Hepatocyte (in vitro differentiated cells): Measurements from ENCODE around the gene HIBADH. TPM values are rescaled to one million over a fixed set of nuclear protein-coding genes. Genes with fewer than 3 reads are reported as not detected.
A peak's percentile ranks its signal among the peaks of the same experiment; 100 is the strongest.

Source experiments
- DNase-seq: peaks from one replicate; pipeline ENCODE4 v3.0.0-alpha.2; 2016; ENCODE audit warnings: low spot score
- H2AFZ ChIP-seq: fragments of 200-600 bp; sonication (generic); 2 replicates; pipeline ENCODE4 v1.6.0; 2016; ENCODE audit warnings: antibody characterized with exemption, mild to moderate bottlenecking
- H3K27ac ChIP-seq: fragments of 200-600 bp; sonication (generic); 2 replicates; pipeline ENCODE4 v1.5.1; 2016; ENCODE audit warnings: mild to moderate bottlenecking
- H3K27me3 ChIP-seq: fragments of 200-600 bp; sonication (generic); 2 replicates; pipeline ENCODE4 v1.6.1; 2016
- H3K36me3 ChIP-seq: fragments of 200-600 bp; sonication (generic); replicated peaks from 2 replicates; pipeline ENCODE4 v1.5.1; 2016; ENCODE audit warnings: low read depth; ENCODE audit not compliant: insufficient read depth
- H3K4me1 ChIP-seq: fragments of 200-600 bp; sonication (generic); 2 replicates; pipeline ENCODE4 v1.5.1; 2016; ENCODE audit warnings: mild to moderate bottlenecking, moderate library complexity; ENCODE audit not compliant: insufficient read depth
- H3K4me2 ChIP-seq: fragments of 200-600 bp; sonication (generic); 2 replicates; pipeline ENCODE4 v1.6.0; 2016
- H3K4me3 ChIP-seq: fragments of 200-600 bp; sonication (generic); 2 replicates; pipeline ENCODE4 v1.5.1; 2016; ENCODE audit warnings: mild to moderate bottlenecking
- H3K79me2 ChIP-seq: fragments of 200-600 bp; sonication (generic); 2 replicates; pipeline ENCODE4 v1.6.0; 2017; ENCODE audit warnings: mild to moderate bottlenecking
- H3K9me2 ChIP-seq: fragments of 200-600 bp; sonication (generic); replicated peaks from 2 replicates; pipeline ENCODE4 v1.6.0; 2017; ENCODE audit warnings: mild to moderate bottlenecking; ENCODE audit not compliant: insufficient read depth
- H3K9me3 ChIP-seq: fragments of 200-600 bp; sonication (generic); 2 replicates; pipeline ENCODE4 v1.5.1; 2016; ENCODE audit warnings: low read depth, mild to moderate bottlenecking
- H4K20me1 ChIP-seq: fragments of 200-600 bp; sonication (generic); 2 replicates; pipeline ENCODE4 v1.6.0; 2016; ENCODE audit warnings: mild to moderate bottlenecking; ENCODE audit not compliant: insufficient read depth, poor library complexity, severe bottlenecking
- EZH2 ChIP-seq: fragments of 200-600 bp; sonication (generic); IDR thresholded peaks from 2 replicates; pipeline ENCODE4 v1.6.1; 2016; ENCODE audit warnings: antibody characterized with exemption, mild to moderate bottlenecking, borderline replicate concordance
- EZH2phosphoT487 ChIP-seq: fragments of 200-600 bp; sonication (generic); IDR thresholded peaks from one replicate; pipeline ENCODE4 v1.6.1; 2018; ENCODE audit warnings: antibody characterized with exemption, mild to moderate bottlenecking, low read depth, moderate library complexity; ENCODE audit not compliant: unreplicated experiment, severe bottlenecking
- WGBS: methylation state at CpG from one replicate; pipeline ENCODE4 v1.1.6; 2016; ENCODE audit warnings: low lambda C conversion rate; ENCODE audit errors: missing lambda C conversion rate; 5-methylcytosine and 5-hydroxymethylcytosine counted together
- polyA plus RNA-seq: library from polyadenylated mRNA; unstranded; fragments of >200 nt; fragmentation: Nextera tagmentation; extraction: Ambion mirVana; gene quantifications from 2 replicates; pipeline ENCODE4 v1.2.1, GENCODE V29; 2016
- total RNA-seq: library from RNA; depleted of rRNA; stranded (reverse); fragments of >200 nt; gene quantifications from 2 replicates; pipeline ENCODE4 v1.2.3, GENCODE V29; 2014
- TF ChIP-seq, protein P1 (sequence below): fragments of 200-600 bp; sonication (generic); IDR thresholded peaks from 2 replicates; pipeline ENCODE4 v1.5.1; 2016; ENCODE audit warnings: antibody characterized with exemption, mild to moderate bottlenecking; ENCODE audit not compliant: poor library complexity

Gene HIBADH
- total and polyA plus RNA-seq, 2 experiments from 2014 or later = 56.1 to 65.5 TPM

GRCh38 chr7:27607210-27607606, 55.5 kb downstream of the HIBADH start:
- WGBS = 76% methylated on average over 11 of the region's 11 CpGs
- H3K79me2 ChIP-seq = peaks cover 15% of the 10 kb centered on the region
- peaks cover 33% of the 10 kb centered on the region for H3K4me1 ChIP-seq
- no peaks in the 10 kb centered on the region for H3K27me3 ChIP-seq
- peak overlapping the region; percentile 65 for H3K4me2 ChIP-seq
- peak overlapping the region; percentile 24 for H3K27ac ChIP-seq
- no peaks in the 10 kb centered on the region for H3K9me2 ChIP-seq
- TF ChIP-seq EZH2phosphoT487 = no peak
- TF ChIP-seq, protein P1, sequence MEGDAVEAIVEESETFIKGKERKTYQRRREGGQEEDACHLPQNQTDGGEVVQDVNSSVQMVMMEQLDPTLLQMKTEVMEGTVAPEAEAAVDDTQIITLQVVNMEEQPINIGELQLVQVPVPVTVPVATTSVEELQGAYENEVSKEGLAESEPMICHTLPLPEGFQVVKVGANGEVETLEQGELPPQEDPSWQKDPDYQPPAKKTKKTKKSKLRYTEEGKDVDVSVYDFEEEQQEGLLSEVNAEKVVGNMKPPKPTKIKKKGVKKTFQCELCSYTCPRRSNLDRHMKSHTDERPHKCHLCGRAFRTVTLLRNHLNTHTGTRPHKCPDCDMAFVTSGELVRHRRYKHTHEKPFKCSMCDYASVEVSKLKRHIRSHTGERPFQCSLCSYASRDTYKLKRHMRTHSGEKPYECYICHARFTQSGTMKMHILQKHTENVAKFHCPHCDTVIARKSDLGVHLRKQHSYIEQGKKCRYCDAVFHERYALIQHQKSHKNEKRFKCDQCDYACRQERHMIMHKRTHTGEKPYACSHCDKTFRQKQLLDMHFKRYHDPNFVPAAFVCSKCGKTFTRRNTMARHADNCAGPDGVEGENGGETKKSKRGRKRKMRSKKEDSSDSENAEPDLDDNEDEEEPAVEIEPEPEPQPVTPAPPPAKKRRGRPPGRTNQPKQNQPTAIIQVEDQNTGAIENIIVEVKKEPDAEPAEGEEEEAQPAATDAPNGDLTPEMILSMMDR = no peak
- no peak for TF ChIP-seq EZH2
- H3K9me3 ChIP-seq = no peaks in the 10 kb centered on the region
- H4K20me1 ChIP-seq = no peaks in the 10 kb centered on the region
- DNase-seq = no peak
- H3K36me3 ChIP-seq = no peaks in the 10 kb centered on the region
- H3K4me3 ChIP-seq = no peak overlapping the region
- H2AFZ ChIP-seq = no peak overlapping the region

DNA sequence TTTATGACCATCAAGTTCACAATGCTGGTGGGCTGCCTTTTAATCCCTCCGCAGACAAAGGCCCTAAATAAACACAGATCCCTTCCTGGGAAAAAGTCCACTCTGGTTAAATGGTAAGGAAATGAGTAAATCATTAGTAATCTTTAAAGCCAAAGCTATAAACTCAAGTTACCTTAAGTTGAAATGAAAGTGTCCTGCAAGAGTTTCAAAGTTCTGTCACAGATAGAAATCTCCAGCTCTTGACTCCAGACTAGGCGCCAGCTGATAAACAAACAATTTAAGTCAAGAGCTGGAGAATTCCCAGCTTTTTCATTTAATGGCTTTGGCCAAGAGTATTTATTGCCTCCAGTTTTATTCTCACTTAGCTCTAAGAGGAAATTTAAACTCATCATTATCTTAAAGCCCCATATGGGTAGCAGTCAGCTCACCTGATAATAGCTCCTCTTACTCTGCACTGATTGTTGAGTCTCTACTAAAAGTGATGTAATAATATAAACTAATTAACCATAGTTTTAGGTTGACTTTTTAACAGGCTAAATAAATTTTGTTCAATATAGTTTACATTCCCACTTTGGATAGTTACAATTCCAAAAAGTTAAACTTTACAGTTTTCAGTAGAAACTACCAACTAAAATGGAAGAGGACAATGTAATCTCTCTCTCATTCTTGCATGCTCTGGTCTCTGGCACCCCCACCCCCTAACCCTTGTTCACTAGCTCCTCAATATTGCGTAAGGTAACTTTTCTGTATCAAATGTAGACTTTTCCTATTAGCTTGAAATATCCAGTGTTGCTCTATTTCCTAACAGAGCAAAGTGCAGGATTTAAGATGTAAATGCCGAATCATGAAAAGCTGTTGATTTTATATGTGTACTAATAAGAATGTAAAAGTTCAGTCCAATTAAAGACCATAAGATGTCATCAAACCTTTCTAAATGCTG, 56.1 kb downstream of the HIBADH start:
- Histone ChIP-seq H4K20me1 (no peaks in the 10 kb centered on the region), H3K79me2 (peaks cover 15% of the 10 kb centered on the region), H3K36me3 (no peaks in the 10 kb centered on the region), H2AFZ (no peak overlapping the region), H3K4me1 (peaks cover 33% of the 10 kb centered on the region), H3K27me3 (no peaks in the 10 kb centered on the region), H3K4me3 (no peak overlapping the region), H3K27ac (peak overlapping the region; percentile 36), H3K4me2 (peak overlapping the region; percentile 65), H3K9me2 (no peaks in the 10 kb centered on the region), H3K9me3 (no peaks in the 10 kb centered on the region)
- TF ChIP-seq, protein P1 = no peak
- TF ChIP-seq EZH2phosphoT487 (no peak), EZH2 (no peak)
- WGBS = 35% methylated on average over 4 of the region's 4 CpGs
- DNase-seq = peak; percentile 70

DNA sequence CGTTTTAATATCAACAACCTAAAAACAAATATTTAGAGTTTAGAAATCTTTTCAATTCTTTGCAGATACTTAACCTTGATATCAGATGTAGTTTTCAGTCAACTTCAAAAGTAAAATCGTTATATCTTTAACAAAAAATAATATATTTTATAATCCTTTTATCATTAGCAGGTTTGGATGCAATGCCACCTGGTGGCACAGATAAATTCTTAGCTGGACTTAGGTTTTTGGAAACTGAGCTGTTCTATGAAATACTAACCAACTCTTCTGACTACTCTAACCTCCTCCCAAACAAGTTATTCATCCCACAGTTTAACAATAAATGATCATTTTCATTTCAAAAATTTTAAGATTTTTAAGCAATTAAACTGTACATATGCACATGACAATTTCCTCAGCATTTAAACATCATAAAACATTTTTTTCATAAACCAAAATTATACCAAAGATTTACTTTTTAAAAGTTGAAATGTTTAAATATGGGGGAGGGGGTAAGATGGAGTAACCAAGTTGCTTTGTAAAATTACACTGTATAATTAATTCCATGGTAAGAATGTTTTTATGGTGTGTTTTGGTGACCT, 56.9 kb downstream of the HIBADH start:
- Histone ChIP-seq H3K9me3 (no peaks in the 10 kb centered on the region), H4K20me1 (no peaks in the 10 kb centered on the region), H3K36me3 (no peaks in the 10 kb centered on the region), H3K4me2 (peak overlapping the region; percentile 65), H3K27me3 (no peaks in the 10 kb centered on the region), H2AFZ (no peak overlapping the region), H3K4me3 (no peak overlapping the region), H3K79me2 (peaks cover 15% of the 10 kb centered on the region), H3K27ac (peak overlapping the region; percentile 36), H3K4me1 (peaks cover 33% of the 10 kb centered on the region), H3K9me2 (no peaks in the 10 kb centered on the region)
- TF ChIP-seq, protein P1 = peak; percentile 71
- no peak for TF ChIP-seq EZH2
- WGBS = 10% methylated on average over 2 of the region's 2 CpGs
- DNase-seq = peak; percentile 49
